ENCODE results near the gene USF1.

- no peak for TF ChIP-seq TCF12 (IDR thresholded peaks at IDR 0.05)
- TF ChIP-seq CHD2 (IDR thresholded peaks at IDR 0.05; ENCODE audit: low read length, partially characterized antibody) = no peak
- TF ChIP-seq RFX5 (IDR thresholded peaks at IDR 0.05; ENCODE audit: low read length) = no peak
- TF ChIP-seq, protein P1, sequence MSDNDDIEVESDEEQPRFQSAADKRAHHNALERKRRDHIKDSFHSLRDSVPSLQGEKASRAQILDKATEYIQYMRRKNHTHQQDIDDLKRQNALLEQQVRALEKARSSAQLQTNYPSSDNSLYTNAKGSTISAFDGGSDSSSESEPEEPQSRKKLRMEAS (IDR thresholded peaks at IDR 0.05; ENCODE audit: low read depth) = no peak
- TF ChIP-seq MEF2A (IDR thresholded peaks at IDR 0.05; ENCODE audit: borderline replicate concordance, low read depth) = no peak
Observed at GRCh38 chr1:161092621-161093028, 46.8 kb upstream of the USF1 start.
